SIG-M5 treated with dmso at 0.1 percent for 504 hours (cell line): Measurements from ENCODE around the gene TBC1D4.

Experiments
- DNase-seq: peaks from one replicate; lab custom pipeline; 2025; ENCODE audit not compliant: unreplicated experiment; lab: John Stamatoyannopoulos, UW

Gene TBC1D4, protein sequence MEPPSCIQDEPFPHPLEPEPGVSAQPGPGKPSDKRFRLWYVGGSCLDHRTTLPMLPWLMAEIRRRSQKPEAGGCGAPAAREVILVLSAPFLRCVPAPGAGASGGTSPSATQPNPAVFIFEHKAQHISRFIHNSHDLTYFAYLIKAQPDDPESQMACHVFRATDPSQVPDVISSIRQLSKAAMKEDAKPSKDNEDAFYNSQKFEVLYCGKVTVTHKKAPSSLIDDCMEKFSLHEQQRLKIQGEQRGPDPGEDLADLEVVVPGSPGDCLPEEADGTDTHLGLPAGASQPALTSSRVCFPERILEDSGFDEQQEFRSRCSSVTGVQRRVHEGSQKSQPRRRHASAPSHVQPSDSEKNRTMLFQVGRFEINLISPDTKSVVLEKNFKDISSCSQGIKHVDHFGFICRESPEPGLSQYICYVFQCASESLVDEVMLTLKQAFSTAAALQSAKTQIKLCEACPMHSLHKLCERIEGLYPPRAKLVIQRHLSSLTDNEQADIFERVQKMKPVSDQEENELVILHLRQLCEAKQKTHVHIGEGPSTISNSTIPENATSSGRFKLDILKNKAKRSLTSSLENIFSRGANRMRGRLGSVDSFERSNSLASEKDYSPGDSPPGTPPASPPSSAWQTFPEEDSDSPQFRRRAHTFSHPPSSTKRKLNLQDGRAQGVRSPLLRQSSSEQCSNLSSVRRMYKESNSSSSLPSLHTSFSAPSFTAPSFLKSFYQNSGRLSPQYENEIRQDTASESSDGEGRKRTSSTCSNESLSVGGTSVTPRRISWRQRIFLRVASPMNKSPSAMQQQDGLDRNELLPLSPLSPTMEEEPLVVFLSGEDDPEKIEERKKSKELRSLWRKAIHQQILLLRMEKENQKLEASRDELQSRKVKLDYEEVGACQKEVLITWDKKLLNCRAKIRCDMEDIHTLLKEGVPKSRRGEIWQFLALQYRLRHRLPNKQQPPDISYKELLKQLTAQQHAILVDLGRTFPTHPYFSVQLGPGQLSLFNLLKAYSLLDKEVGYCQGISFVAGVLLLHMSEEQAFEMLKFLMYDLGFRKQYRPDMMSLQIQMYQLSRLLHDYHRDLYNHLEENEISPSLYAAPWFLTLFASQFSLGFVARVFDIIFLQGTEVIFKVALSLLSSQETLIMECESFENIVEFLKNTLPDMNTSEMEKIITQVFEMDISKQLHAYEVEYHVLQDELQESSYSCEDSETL (N-terminal part only)

DNA sequence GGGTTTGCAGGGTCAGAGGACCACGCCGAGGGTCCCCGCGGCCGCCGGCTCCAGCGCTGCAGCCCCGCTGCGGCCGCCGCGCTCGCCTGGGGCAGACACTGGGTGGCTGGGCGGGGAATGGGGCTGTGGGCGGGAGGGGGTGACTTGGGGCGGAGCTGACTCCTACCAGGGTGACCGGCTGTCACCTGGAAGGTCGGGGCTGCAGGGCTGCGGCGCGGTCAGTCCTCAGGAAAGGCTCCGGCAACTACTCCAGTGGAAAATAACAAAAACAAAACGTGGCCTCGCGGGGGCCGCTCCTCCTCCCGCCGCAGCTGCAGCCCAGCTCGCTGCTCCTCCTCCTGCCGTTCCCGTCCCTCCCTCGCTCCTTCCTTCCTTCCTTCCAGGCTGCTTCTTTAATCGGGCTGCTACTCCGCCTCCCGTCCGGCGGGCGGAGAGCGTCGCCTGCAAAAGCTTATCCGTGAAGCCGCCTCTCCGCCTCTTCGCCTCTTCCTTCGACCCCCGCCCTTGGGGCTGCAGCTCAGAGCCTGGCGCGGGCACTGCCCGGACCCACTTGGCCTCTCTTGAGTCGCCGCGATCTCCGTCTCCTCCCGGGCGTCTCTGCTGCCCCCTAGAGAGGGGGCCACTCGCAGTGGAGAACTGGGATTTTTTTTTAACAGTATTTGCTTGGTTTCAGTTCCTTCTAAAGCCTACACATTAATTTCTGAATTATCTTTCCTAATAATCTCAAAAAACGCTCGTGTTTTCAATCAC lies at the start of gene TBC1D4:
Gene TBC1D4, minus strand, starts transcription at position 100 of the 750 bp plus-strand sequence. CDS start 402 bp downstream, outside the sequence.
- DNase-seq: peak; percentile 87

DNA sequence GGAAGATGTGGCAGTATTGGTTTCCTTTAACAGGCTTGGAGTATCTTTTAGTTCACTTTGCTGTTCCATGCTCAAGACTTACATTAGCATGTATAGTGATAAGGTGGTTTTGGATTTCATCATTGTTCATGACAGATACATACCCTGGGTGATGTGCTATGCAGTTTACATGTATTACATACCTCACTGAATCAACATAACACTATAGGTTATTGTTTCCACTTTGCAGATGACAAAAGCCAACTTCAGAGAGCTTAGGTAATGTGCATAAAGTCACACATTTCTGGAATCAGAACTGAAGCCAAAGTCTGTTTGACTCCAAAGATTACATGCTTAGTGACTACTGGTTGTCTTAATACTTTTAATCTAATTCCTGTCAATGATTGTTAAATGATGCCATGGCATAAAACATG lies 48.6 kb upstream of the TBC1D4 start:
- no peak for DNase-seq

DNA sequence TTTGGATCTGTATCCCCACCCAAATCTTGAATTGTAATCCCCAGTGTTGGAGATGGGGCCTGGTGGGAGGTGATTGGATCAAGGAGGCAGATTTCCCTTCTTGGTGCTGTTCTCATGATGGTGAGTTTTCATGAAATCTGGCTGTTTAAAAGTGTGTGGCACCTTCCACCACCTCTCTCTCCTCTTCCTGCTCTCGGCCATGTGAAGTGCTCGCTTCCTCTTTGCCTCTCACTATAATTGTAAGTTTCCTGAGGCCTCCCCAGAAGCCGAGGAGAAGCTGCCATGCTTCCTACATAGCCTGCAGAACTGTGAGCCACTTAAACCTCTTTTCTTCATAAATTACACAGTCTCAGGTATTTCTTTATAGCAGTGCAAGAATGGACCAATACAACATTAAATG lies 40.0 kb upstream of the TBC1D4 start:
- no peak for DNase-seq

DNA sequence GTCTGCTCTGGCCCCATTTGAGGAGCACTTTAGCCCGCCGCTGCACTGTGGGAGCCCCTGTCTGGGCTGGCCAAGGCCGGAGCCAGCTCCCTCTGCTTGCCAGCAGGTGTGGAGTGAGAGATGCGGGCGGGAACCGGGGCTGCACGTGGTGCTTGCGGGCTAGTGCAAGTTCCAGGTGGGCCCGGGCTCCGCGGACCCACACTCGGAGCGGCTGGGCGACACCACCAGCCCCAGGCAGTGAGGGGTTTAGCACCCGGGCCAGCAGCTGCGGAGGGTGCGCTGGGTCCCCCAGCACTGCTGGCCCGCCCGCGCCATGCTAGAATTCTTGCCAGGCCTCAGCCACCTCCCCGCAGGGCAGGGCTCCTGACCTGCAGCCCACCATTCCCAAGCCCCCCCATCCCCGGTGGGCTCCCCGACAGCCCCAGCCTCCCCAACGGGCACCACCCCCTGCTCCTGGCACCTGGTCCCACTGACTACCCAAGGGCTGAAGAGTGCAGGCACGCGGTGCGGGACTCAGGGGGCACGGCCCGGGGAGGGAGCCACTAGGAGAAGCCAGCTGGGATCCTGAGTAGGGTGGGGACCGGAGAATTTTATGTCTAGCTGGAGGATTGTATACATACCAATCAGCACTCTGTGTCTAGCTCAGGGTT lies 36.6 kb upstream of the TBC1D4 start:
- DNase-seq: no peak

DNA sequence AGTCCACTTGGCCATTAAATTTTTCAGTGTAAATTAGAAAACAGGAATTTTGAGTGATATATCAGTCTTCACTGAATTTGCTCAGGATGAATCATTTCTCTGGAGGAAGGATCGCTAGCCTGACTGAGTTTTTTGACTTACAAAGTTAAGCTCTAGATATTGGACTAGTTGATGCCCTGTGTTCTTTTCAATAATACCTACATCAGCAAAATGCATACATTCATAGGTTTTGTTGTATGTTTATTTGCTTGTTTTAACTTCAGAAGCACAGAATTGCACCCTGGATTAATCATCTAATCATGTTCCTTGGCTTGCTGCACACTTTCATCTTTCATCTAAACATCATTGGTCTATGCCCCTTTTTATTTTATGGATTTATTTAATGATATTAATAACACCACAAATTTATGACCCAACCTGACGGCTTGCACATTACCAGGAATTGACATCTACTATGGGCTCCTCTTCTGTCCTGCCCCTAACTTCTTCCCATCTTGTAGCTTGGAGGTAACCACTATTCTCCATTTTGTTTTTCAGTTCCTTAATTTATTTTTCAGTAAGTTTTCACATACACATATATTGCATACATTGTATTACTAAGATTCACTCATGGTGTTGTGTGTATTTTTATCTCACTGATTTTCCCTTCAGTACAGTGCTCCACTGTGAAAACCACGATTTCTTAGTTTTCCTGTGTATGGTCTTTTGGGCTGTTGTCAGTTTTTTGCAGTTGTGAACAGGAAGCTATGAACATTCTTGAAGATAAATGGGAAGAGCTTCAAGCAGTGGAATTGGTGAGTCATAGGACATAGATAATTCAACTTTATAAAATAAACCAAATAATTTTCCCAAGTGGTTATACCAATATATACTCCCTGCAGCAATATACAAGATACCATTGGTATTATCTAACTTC lies 32.4 kb upstream of the TBC1D4 start:
- DNase-seq: peak; percentile 32

DNA sequence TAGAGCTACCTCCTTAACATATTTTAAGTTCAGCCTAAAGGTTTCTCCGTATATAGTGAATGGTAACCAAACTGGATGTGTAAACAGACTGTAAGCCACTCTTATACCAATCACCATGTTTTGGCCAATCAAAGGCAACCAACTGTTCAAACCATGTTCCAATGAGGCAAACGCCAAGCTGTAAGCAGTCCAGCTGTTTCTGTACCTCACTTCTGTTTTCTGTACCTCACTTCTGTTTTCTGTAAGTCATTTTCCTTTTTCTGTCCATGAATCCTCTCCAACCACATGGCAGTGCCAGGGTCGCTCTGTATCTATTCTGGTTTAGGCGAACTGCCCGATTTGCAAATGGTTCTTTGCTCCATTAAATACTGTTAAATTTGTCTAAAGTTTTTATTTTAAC lies 31.3 kb upstream of the TBC1D4 start:
- peak; percentile 7 for DNase-seq

DNA sequence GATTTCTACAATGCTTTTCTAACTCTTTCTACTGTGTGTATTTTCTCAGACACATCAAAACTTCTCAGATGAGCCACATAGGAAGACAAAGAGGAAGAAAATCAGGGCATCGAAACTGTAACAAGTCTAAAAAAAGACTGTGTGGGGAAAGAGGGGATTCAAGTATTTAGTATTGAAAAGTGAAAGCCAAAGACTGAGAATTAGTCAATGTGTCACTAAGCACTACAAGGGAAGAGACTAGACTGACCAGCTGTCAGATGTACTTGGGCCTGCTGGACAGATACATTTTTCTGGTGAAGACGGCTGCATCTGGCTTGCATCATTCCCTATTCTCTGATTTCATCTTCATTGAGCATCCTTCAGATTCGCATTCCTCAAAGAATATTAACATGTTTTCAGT lies 30.3 kb upstream of the TBC1D4 start:
- peak; percentile 86 for DNase-seq

DNA sequence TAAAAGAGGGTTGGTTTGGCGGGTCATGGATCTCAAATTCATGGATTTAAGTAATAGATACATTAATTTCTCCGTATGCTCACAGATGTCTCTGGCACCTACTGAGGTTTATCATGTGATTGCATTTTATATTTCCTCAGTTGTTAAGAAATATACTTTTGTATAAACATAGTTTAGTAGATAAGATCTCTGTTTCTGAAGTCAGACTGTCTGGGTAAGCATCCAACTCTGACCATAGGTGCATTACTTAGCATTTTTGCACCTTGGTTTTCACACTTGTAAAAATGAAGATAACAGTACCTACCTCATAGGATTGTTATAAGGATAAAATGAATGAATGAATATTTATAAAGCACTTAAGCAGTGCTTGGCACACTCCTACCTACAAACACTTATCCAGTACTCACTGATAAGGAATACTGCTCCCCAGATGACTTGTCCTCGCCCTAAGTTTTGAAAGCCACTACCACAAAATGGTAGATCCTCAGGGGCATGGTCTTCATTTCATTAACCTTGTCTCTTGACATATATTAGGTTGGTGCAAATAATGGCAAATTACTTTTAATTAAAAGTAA lies 29.2 kb upstream of the TBC1D4 start:
- DNase-seq: no peak

DNA sequence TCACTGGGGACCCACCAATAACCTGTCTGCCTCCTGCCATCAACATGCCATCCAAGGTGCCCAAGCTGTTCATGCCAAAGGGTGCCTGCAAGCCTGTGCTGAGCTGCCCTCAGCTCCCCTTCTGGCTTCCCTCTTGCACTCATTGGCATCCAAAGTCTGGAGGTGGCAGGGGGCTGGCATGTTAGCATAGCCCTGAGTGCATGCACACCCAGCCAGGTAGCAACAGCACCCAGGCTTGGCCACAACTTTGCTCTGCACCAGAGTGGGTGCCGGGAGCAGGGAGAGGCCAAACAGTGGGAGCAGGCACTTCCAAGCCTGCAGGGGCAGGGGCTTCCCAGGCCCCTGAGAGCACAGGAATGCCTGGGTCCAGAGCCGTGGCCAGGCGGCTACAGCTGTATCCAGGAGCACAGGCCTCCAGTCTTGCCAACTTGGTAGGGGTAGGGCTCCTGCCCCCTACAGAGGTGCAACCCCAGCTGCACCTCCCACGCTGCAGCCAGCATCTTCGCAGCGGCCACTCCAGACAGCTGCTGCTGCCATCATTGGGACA lies 26.1 kb upstream of the TBC1D4 start:
- no peak for DNase-seq

DNA sequence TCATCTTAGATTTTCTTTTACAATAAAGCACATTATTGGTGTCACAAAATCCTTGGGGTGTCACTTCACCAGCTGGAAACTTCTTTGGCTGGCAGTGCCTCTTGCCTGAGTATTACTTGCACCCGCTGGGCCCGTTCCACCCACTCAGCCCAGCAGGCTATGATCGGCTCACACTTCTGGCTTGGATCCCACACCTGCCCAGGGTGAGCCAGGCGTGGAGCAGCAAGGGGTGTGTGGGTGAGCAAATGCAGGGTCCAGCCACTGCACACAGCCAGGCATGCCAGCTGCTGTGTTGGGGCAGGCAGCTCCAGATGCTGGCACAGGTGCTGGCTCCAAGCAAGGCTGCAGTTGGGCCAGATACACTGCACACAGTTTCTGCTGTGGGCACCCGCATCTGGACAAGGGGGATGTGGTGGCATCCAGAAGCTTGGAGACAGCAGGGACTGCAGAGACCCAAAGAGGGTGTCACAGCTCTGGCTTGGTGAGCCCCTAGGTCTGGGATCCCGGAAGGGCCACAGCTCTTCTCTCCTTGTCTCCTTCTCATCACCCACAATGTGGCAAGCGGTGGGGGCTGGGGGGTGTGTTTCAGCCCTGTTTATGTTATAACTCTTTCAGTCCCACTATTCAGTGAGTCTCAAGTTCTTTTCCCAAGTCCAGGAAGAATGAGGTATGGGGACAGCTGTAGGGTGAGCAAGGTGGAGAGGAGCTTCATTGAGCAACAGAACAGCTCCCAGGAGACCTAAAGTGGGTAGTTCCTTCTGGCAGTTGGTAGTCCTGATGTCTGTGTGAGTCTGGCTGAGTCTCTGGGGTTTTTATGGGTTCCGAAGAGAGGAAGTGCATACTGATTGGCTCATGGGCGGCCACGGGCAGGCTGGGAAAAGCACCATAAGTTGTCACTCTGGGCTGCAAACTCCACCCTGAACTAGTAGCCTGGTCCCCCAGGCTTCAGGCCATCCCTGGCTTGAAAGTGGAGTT lies 25.3 kb upstream of the TBC1D4 start:
- DNase-seq: peak; percentile 28

DNA sequence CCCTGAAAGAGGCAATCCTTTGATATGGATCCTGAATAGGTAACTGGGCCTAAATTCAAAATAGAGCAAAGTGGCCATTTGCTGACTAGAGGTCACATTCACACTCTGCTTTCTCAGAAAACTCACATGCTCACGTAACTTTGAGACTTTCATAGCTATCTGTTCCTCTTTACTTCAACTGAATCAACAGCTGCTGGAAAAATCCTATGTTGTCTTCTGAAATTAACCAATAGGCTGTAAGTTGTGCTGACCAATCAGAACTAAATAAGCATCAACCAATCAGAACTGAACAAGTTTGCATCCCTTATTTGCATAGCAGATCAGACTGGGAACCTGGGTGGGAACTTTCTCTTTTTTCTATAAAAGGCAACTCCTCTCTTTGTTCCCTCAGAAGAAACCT lies 24.0 kb upstream of the TBC1D4 start:
- no peak for DNase-seq

DNA sequence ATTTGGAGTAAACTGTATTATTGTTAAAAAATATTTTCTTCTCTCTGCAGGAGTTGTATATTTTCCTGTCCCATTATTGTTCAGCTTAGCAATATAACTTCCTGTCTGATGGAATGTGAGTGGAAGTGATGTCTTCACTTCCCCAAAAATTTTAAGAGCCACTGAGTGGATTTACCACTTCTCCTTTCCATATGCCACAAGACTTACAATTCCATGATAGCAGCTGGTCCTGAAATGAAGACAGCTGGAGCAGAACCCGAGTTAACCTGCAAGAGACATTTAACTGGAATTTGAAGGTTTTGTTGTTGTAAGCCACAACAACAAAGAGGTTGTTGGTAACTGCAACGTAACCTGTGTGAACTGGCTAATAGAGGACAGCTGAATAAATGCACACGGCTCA lies 23.4 kb upstream of the TBC1D4 start:
- peak; percentile 93 for DNase-seq

DNA sequence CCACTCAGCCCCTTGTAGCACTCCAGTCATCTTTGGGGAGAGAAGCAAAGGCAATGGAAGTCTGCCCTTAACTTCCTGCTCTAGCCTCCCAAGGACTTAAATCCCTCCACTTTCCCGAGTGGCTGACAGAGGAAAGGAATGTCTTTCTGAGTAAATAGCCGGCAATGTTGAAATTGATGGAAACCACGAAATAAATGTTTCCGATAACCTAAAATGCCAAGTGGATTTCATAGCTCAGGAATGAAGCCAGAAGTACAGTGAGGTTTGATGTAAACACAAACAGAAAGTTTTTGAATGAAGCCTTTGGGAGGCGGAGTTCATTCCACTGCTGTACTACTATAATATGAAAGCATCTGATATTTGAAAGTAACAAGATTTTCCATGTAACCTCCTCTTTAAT lies 14.0 kb upstream of the TBC1D4 start:
- DNase-seq: no peak

DNA sequence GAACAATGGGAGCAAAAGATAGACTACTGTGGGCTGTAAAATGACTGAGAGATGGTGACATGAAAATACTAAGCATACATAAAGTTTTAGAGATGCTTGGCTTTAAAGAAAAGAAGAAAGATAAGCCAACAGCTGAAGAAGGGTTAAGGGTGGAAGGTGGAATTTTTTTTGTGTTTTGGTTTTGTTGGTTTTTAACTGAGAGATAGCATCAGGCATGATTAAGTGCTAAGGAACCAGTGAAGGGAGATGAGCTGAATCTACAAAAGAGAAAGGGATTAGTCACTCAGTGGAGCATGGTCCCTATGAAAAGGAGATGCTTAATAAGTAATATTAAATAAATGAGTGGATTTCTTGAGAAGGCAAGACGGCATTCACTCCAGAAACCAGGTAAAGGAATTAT lies 12.5 kb upstream of the TBC1D4 start:
- no peak for DNase-seq

DNA sequence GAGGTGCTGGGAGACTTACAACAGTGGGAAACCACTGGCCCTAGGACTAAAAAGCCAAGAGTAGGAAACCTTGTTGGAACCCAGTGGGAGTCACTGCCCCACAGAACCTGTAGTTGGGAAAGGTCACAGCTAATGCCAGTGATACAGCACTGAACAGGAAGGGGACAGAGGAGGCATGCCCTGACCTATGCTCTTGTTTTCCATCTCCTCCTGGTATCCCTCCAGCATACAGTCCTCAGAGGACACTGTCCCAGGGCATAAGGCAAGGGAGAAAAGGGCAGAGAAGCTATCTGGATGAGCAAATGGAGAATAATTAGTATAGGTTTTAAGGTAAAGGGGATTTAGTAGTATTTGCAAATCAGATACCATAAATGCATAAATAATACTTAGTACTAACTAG lies 11.2 kb upstream of the TBC1D4 start:
- DNase-seq: no peak

DNA sequence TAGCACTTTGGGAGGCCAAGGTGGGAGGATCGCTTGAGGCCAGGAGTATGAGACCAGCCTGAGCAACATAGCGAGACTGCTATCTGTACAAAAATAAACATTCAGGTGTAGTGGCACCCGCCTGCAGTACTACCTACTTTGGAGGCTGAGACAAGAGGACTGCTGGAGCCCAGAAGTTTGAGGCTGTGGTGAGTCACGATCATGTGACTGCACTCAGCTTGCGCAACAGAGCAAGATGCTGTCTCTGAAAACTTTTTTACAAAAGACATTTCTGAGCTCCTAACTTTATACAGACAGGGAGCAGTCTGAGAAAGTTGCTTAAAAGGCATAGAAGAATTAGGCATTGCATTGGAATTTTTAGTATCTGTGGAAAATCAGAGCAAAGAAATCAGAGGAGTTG lies 10.4 kb upstream of the TBC1D4 start:
- no peak for DNase-seq

DNA sequence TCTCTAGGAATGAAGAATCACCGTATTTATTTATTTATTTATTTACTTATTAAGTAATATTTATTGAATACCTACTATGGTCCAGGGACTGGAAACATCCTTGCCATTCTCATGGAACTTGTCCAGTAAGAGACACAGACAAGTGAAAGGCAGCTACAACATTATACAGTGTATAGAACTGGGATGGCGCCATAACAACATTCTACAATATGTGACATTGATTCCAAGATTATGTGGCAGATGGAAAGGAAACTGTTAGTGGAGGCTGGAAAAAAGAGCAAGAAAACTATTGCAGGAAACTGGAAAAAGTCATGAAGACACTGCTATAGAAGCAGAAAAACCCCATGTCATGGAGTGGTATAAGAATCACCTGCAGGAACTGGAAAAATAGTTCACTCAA lies 9.4 kb upstream of the TBC1D4 start:
- no peak for DNase-seq
